Effector CD4-positive, alpha-beta T cell (primary cell): ENCODE measurements around the gene FOXI2.

Experiments used
- DNase-seq: peaks from one replicate; pipeline ENCODE4 v3.0.0-alpha.2; 2020

The FOXI2 gene

GRCh38 chr10:127744956-127745355 is 8.0 kb downstream of the FOXI2 start:
- DNase-seq: no peak

DNA sequence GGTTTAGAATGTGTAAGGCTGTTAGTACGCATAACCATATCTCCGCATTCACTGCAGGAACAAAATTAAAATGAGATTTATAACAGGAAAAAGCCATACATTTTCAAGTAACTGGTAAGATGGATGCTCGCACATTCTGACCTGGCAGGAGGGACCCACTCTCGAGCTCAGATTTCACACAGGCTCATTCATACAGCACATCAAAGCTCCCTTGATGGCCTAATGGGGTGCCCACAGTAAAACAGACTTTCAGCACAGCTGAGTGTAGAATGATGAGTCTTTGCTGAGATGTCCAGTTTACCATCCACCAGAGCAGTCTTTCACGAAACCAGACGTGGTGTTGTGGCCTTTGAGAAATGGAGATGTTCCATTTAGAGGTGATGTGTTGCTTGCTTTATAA is 8.9 kb downstream of the FOXI2 start:
- no peak for DNase-seq

GRCh38 chr10:127755753-127756152 is 18.8 kb downstream of the FOXI2 start:
- no peak for DNase-seq

DNA sequence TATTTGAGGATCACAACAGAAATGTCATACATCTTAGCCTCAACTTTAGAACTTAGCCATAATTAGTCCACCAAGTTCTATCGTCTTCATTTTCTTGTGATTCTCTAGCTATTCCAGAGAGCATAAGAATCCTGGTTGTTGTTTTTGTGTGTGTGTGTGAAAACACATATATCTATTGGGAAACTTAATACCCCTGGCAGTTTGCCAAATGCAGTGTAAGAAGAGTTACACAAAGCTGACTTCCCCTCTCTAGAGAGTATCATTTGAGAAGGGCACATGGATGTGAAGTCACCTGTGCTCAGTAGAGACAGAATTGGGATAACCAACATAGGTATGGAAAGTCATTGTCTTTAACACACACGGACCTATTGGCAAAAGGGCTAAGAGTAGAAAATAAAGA is 19.3 kb downstream of the FOXI2 start:
- DNase-seq: no peak

- no peak for DNase-seq
These were observed 20.0 kb downstream of the FOXI2 start for GRCh38 chr10:127757033-127757432.

GRCh38 chr10:127759276-127759675 is 22.3 kb downstream of the FOXI2 start:
- DNase-seq: no peak

DNA sequence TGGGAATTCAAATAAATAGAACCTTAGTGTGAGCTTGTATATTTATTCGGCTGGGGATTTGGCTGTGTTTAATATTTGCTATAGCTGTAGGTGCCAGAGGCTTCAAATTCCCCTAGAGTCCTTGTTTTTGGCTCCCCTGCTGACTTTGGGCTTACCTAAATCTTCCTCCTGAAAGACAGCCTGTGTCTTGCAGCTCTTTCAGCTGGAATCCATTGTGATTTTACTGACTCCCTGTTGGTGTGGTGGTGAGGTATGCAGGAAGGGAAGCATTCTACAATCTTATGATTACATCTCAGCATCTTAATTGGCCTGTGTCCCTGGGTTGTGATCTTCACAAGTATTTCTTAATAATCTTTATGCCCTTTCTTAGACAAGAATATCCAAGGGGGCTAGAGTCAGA is 25.9 kb downstream of the FOXI2 start:
- DNase-seq: no peak

GRCh38 chr10:127774766-127775559 is 38.0 kb downstream of the FOXI2 start:
- no peak for DNase-seq

DNA sequence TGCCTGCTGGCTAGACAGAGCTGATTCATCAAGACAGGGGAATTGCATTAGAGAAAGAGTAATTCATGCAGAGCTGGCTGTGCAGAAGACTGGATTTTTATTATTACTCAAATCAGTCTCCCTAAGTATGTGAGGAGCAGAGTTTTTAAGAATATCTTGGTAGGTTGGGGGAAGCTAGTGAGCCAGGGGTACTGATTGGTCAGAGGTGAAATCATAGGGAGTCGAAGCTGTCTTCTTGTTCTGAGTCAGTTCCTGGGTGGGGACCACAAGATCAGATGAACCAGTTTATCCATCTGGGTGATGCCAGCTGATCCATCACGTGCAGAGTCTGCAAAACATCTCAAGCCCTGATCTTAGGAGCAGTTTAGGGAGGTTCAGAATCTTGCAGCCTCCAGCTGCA is 39.8 kb downstream of the FOXI2 start:
- DNase-seq: no peak

- no peak for DNase-seq
These were observed 44.4 kb downstream of the FOXI2 start for GRCh38 chr10:127781412-127781811.

DNA sequence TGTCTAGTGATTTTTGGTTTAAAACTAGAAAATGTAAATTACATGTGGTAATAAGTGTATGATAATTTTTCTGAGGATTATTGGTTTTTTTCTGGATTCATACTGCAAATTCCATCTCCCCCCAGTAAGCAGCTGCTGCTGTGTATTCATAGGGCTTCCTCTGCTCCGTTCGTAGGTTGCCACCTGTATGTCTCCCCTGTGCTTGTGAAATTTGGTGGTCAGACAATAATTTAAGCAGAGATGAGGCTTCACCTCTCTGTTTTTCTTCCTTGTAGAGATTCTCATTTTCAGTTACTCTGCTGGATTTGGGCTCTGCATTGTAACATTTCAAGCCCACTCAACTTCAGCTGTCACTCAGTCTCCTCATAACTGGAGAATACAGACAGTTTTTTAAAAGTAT is 50.9 kb downstream of the FOXI2 start:
- no peak for DNase-seq

DNA sequence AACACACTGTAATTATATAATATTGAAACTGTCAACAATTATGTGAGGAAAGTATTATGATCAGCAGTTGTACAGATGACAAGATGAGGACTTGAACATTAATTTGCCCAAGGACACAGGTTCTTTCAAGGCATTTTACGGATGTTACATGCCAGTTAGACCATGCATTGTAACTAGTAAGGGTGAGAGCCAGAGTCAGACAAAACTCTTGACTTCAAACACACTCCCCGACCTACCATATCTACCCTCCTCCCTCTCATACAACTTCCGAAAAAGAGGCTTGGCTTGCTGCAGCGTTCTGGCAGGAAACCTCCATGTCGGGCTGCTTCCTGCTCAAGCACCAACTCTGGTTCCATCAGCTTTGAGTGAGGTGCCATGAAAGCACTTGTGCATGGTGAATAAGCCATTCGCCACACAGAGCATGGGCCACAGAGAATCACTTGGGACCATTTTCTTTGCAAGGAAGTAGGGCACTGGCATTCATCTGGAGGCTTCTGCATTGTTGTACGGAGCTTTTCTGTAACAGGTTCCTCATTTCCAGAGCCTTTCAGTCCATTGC is 53.2 kb downstream of the FOXI2 start:
- DNase-seq: no peak
